GM10248 (cell line): ENCODE measurements around the gene GABARAPL1.

ENCODE experiments used
- CTCF ChIA-PET: fragments of 300-600 bp; sonication (Branson Sonifier 250); formaldehyde crosslinking; extraction: SDS; loops from one replicate; lab custom pipeline; 2021; ENCODE audit warnings: antibody characterized with exemption; lab: Yijun Ruan, JAX
- POLR2A ChIA-PET: fragments of 350-650 bp; sonication (Branson Sonifier 250); formaldehyde crosslinking; extraction: SDS; loops from one replicate; lab custom pipeline; 2020; ENCODE audit warnings: antibody characterized with exemption; lab: Yijun Ruan, JAX
- DNase-seq: peaks from one replicate; pipeline ENCODE4 v3.0.0; 2012; ENCODE audit errors: extremely low spot score
- CTCF ChIP-seq: IDR thresholded peaks from 2 replicates; pipeline ENCODE4 v1.5.1; 2012; ENCODE audit warnings: mild to moderate bottlenecking, low read depth; ENCODE audit errors: extremely low read depth, missing control alignments, control extremely low read depth

The GABARAPL1 gene

GRCh38 chr12:10210225-10210624 is 2.5 kb upstream of the GABARAPL1 start:
- no peak for DNase-seq
- CTCF ChIA-PET: interaction anchor here (0.7 kb wide), 1 partner anchor 19 kb away, joined by 3 read pairs; no protein-coding TSS in a partner anchor

GRCh38 chr12:10211101-10211939 is 1.4 kb upstream of the GABARAPL1 start:
- ChIA-PET POLR2A (no interaction called here), CTCF (interaction anchor here (1.2 kb wide), 1 partner anchor 22 kb away, joined by 3 read pairs; no protein-coding TSS in a partner anchor)
- no peak for DNase-seq
- TF ChIP-seq CTCF: no peak

More at GRCh38 chr12:10210225-10210624, 2.5 kb upstream of the GABARAPL1 start:
- POLR2A ChIA-PET: no interaction called here
- TF ChIP-seq CTCF: no peak

- no peak for TF ChIP-seq CTCF
- peak; percentile 70 for DNase-seq
- CTCF ChIA-PET: interaction anchor here (1.2 kb wide), 2 partner anchors 22 to 24 kb away, joined by 3 read pairs; no protein-coding TSS in a partner anchor
- POLR2A ChIA-PET: no interaction called here
These were observed 538 bp upstream of the GABARAPL1 start for GRCh38 chr12:10211940-10212738.

DNA sequence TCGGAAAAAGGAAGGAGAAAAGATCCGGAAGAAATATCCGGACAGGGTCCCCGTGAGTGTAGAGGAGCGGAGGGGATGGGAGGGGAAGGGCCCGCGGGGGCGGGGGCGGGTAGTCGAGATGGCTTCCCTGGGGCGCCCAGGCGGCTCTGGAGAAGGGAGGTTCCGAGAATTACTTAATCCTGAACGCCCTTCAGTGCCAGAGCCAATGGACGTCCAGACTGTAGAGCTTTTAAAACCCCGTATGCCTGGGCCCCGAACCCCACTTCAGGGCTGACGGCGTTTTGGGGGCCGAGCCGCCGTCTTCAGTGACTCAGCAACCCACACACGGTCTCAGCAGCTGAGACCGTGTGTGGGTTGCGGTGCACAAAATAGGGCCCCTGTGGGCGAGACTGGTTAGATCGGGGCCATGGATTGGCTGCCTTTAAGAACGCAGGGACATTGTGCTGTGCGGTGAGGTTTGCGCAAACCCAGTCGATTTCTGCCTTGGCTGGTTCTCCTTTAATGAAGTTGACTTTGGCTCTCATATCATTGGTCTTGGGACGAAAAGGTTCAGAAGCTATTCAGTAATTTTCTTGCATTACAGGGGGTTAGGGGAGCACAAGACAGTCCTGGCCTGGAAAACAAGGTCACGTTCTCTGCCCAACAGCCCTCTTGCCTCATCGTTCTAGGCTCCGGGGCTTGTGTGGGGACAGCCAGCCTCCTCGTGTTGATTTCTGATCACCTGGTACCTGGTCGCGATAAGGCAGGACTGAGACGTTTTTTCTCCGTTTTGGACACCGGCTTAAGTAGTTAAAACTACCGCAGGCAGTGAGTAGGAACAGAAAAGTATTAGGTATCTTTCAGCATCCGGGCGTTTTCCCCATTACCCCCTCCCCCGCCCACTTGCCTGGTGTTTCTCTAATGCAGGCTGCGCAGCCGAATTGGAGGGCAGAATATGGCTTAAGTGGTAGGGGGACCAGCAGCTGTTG is 775 bp downstream of the GABARAPL1 start:
- TF ChIP-seq CTCF: no peak
- POLR2A ChIA-PET: interaction anchor here (0.7 kb wide), 1 partner anchor 465 kb away, joined by 3 read pairs; no protein-coding TSS in a partner anchor
- CTCF ChIA-PET: interaction anchor here (0.9 to 1.2 kb wide), 3 partner anchors 11 to 60 kb away, joined by 3 read pairs; no protein-coding TSS in a partner anchor
- DNase-seq: peak; percentile 66

- DNase-seq: no peak
- TF ChIP-seq CTCF: no peak
- ChIA-PET POLR2A (interaction anchor here (0.7 kb wide), 1 partner anchor 466 kb away, joined by 3 read pairs; no protein-coding TSS in a partner anchor), CTCF (interaction anchor here (0.9 to 1.1 kb wide), 2 partner anchors 10 to 61 kb away, joined by 3 read pairs; no protein-coding TSS in a partner anchor)
These were observed 1.6 kb downstream of the GABARAPL1 start for GRCh38 chr12:10214136-10214894.
